HG03565 (cell line): ENCODE data around the gene DCUN1D4.
A peak's percentile ranks its signal among the peaks of the same experiment; 100 is the strongest.
"Not testable (repeated sequence)": the region's sequence is repeated elsewhere in the genome, so short reads cannot be mapped to it uniquely, and the experiment has no call there.

ENCODE experiments used
- ATAC-seq: cut with Tn5 transposase; IDR thresholded peaks from one replicate; pipeline ENCODE4 v1.9.1; 2021; ENCODE audit warnings: mild to moderate bottlenecking, moderate library complexity; ENCODE audit not compliant: unreplicated experiment

Gene DCUN1D4

GRCh38 chr4:51890760-51891159 is 47.8 kb downstream of the DCUN1D4 start:
- ATAC-seq = no peak

- ATAC-seq = not testable (repeated sequence)
These were observed 50.4 kb downstream of the DCUN1D4 start for GRCh38 chr4:51893402-51893801.

- no peak for ATAC-seq
These were observed 51.2 kb downstream of the DCUN1D4 start for GRCh38 chr4:51894059-51894645.

- ATAC-seq = peak; percentile 37
These were observed 52.2 kb downstream of the DCUN1D4 start for GRCh38 chr4:51895158-51895557.

GRCh38 chr4:51895816-51896408 is 53.0 kb downstream of the DCUN1D4 start:
- ATAC-seq = peak; percentile 99

- ATAC-seq = no peak
These were observed 58.4 kb downstream of the DCUN1D4 start for GRCh38 chr4:51901363-51901762.

GRCh38 chr4:51906167-51906958 is 63.4 kb downstream of the DCUN1D4 start:
- ATAC-seq = peak; percentile 99

- no peak for ATAC-seq
These were observed 64.2 kb downstream of the DCUN1D4 start for GRCh38 chr4:51907006-51907669.

- no peak for ATAC-seq
These were observed 66.3 kb downstream of the DCUN1D4 start for GRCh38 chr4:51909236-51909703.

- ATAC-seq = no peak
These were observed 75.3 kb downstream of the DCUN1D4 start for GRCh38 chr4:51918251-51918650.

- no peak for ATAC-seq
These were observed 80.4 kb downstream of the DCUN1D4 start for GRCh38 chr4:51923343-51923742.

GRCh38 chr4:51925307-51925706 is 82.4 kb downstream of the DCUN1D4 start:
- ATAC-seq = no peak

- no peak for ATAC-seq
These were observed 87.6 kb downstream of the DCUN1D4 start for GRCh38 chr4:51930557-51930956.

- no peak for ATAC-seq
These were observed 88.5 kb downstream of the DCUN1D4 start for GRCh38 chr4:51931461-51931860.

GRCh38 chr4:51932261-51932660 is 89.3 kb downstream of the DCUN1D4 start:
- no peak for ATAC-seq

GRCh38 chr4:51932684-51933083 is 89.7 kb downstream of the DCUN1D4 start:
- ATAC-seq = no peak

- ATAC-seq = not testable (repeated sequence)
These were observed 97.5 kb downstream of the DCUN1D4 start for GRCh38 chr4:51940460-51940859.

- no peak for ATAC-seq
These were observed 99.3 kb downstream of the DCUN1D4 start for GRCh38 chr4:51942108-51942832.

GRCh38 chr4:51942833-51943215 is 99.9 kb downstream of the DCUN1D4 start:
- no peak for ATAC-seq

GRCh38 chr4:51943221-51943620 is 100.3 kb downstream of the DCUN1D4 start:
- ATAC-seq = no peak
